Hematopoietic multipotent progenitor cell treated with erythropoietin and hydrocortisone succinate and interleukin-3 and kit ligand, for 15 days (in vitro differentiated cells): ENCODE measurements around the gene BCL2L15.
"Not testable (repeated sequence)": the region's sequence is repeated elsewhere in the genome, so short reads cannot be mapped to it uniquely, and the experiment has no call there.

Experiments
- DNase-seq: peaks from one replicate; pipeline ENCODE4 v3.0.0-alpha.2; 2015; ENCODE audit warnings: low spot score

BCL2L15 gene

DNA sequence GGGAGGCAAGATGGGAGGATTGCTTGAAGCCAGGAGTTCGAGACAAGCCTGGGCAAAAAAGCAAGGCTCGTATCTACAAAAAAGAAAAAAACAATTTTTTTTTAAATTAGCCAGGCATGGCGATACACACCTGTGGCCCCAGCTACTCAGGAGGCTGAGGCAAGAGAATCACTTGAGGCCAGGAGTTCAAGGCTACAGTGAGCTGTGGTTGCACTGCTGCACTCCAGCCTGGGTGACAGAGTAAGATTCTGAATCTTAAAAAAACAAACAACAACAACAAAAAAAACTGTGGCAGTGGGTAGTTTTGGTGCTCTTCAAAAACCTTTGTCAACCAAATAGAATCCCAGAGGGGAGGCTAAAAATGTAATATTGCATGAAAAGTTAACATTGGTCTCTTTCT is 16.6 kb downstream of the BCL2L15 start:
- DNase-seq = no peak

DNA sequence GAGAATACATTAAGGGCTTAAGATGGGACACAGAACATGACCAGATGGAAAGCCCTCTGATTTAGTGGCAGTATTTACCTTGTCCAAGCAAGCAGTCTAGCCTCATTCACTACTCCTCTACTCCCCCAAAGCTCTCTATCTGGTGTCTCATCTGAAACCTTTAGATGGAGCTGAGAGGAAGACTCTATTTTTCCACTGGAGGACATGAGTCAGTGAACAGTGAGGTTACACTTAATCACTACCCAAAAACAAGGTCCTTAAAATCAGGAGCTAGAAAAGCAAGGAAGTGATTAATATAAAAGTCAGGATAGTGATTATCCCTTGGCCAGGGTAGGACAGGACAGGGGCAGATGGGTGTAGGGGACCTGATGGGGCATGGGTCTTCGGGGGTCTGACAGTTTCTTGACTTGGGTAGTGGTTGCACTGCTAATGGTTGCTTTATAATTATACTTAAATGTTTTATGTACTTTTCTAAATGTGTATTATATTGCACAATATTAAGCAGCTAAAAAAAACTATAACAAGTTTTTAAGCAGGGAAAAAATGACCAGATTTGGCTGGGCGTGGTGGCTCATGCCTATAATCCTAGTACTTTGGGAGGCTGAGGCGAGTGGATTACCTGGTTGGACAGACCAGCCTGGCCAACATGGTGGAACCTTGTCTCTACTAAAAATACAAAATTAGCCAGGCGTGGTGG is 18.8 kb downstream of the BCL2L15 start:
- no peak for DNase-seq

DNA sequence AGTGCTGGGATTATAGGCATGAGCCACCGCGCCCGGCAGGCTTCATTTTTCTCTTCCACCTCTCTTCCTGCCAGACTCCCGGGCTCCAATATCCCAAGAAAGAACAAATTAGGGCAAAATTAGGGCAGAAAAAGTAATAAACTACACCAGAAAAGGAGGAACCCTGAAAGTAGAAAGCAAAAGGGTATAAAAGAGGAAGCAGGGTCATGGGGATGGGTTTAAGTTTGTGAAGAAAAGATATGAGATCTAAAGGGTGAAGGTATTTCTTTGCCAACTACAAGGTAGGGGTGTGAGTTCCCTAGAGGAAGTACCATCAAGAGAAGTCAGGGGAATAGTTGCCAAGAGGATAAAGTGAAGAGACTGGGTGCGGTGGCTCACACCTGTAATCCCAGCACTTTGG is 25.7 kb downstream of the BCL2L15 start:
- no peak for DNase-seq

DNA sequence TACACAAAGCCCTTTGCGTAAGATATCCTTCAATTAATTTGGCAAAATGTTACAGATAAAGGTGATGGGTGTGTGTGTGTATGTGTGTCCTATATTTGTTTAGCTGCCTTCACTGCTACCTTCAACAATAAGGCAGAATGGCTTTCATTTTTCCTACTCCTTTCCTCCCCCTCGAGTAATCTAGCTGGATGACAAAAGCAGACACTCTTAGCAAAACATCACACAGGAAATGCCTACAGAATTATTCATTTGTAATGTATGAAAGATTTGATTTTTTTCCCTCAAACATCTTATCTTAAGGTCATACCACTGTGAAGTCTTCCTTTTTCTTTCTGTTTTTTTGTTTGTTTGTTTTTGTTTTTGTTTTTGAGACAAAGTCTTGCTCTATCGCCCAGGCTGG is 26.5 kb downstream of the BCL2L15 start:
- no peak for DNase-seq

DNA sequence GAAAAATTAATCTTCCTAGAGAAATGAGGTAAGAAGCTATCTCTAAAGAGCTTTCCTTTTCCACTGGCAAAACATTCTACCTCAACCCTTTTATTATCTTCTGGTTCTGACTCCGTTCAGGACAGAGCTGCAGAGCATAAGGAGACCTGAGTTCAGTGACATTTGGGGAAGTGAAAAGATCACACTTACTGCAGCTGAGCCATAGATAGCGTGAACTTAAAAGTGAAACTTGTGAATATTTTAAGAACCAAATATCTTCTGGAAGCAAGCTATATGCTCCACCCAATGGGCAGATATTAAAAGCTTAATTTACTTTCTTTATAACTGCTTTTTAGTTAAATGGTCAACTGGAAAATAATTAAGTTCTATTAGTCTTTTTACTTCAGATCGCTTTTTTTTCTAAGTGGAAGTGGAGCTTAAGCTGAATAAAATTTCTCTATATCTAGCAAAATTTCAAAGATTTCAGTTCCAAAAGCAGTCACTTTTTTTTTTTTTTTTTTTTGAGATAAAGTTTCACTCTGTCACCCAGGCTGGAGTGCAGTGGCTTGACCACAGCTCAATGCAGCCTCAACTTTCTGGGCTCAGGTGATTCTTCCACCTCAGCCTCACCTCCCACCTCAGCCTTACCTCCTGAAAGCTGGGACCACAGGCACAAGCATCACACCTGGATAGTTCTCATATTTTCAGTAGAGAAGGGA is 27.8 kb downstream of the BCL2L15 start:
- DNase-seq = peak; percentile 47

DNA sequence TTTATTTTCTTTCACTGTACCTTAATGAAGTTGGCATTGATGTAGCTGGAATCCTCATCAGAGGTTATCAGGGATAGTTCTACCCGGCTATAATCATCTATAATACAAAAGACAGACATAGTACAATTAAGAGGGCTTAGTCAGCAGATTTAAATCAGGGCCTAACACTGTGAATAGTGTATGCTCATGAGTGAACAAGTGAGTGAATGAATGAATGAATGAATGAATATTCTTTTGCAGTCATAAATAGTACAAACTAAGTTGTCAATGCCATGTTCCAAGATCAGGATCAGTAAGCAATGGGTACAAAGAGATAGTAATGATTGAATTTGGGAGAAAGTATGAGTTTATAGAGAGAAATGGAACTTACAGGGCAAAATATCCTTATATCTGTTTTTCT is 28.4 kb downstream of the BCL2L15 start:
- no peak for DNase-seq

DNA sequence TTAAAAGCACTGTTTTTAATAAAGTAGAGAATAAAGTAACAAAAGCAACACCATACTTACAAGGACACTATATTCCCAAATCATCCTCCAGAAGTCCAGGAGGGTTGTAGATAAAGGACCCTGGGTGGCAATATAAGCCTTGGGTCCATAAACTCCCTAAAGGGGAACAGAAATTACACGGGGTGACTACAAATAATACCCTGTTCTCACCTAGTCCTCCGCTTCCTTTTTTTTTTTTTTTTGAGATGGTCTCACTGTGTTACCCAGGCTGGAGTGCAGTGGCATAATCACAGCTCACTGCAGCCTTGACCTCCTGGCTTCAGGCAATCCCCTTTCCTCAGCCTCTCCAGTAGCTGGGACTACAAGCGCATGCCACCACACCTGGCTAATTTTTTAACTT is 29.0 kb downstream of the BCL2L15 start:
- DNase-seq = no peak

DNA sequence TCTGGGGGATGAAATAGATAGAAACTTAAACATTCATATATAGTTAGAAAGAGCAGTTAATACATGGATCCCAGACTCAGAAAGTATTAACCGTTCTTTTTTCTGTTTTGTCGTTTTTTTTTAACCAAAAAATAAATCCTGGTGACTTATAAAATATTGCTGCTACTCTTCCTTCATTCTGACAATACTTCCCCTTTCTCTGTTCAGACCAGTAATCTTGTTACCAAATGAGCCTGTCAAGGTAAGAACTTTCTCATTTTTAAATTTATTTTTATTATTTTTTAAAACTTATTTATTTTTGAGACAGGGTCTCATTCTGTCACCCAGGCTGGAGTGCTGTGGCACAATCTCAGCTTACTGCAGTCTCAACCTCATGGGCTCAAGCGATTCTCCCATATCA is 29.6 kb downstream of the BCL2L15 start:
- no peak for DNase-seq

DNA sequence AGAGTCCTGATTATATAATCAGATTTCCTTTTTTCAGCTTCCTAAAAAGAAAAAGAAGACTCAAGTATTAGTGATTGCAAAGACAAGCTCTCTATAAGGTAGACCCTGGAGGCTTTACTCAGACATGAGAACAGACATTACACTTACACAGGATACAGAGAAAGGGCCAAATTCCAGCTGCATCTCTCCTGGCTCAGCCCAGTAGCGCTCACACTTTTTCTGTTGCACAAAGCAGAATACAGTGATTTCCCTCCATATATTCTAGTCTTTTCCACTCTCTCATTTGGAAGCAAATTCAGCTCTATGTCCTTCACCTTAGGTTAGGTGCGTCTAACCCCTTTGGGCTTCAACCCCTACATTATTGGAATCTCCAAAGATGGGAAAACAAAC is 31.0 kb downstream of the BCL2L15 start:
- DNase-seq = no peak

DNA sequence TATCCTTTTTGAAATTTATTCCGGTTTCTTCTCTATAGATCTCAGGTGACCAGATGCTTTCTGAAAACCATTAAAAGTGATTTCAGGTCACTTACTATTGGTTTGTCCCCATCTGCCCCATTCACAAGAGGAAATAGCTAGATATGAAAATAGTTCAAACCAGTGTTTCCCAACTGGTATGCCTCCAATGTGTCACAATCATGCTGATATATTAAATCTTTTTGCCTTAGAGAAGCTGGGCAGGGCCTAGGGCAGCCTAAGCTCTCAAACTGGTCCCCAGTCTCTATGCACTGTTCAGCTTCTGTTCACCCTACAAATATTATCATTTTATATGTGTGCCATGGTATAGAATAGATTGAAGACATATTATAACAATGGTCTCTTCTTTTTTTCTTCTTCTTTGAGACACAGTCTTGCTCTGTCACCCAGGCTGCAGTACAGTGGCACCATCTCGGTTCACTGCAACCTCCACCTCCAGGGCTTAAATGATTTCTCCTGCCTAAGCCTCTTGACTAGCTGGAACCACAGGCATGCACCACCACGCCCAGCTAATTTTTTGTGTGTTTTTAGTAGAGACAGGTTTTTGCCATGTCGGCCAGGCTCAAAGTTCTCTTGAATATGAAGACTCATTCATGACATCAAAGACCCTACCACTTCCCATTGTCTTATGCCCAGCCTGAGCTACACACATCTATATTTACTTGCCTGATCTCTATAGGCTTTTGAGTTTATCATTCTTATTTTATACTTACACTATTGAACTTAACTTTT is 31.6 kb downstream of the BCL2L15 start:
- no peak for DNase-seq

DNA sequence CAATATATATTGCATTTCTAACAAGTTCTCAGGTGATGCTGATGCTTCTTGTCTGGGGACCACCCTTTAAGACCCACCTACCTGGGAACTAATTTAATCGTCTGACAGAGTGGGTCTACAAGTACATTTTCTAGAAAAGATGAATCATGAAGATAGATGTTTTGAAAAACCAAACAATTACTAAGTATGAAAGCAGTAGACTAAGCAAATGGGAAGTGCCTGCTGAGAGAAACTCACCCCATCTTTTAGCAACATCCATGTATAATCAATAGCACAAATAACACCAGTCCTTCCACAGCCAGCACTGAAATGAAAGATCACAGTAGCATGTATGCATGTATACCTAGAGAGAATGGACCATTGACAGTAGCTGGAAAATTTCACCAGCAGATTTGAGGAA is 33.1 kb downstream of the BCL2L15 start:
- no peak for DNase-seq

DNA sequence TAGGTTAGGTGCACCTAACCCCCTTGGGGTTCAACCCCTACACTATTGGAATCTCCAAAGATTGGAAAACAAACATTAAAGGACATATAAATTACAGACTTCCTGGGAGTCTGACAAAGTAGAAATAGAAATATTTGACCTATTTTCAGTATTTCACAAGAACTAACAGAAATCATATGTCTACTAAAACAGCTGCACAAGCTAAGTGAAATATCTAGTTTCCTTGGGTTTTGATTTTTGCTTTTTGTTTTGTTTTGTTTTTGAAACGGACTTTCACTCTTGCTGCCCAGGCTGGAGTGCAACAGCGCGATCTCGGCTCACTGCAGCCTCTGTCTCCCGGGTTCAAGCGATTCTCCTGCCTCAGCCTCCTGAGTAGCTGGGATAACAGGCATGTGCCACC is 34.7 kb downstream of the BCL2L15 start:
- DNase-seq = not testable (repeated sequence)

DNA sequence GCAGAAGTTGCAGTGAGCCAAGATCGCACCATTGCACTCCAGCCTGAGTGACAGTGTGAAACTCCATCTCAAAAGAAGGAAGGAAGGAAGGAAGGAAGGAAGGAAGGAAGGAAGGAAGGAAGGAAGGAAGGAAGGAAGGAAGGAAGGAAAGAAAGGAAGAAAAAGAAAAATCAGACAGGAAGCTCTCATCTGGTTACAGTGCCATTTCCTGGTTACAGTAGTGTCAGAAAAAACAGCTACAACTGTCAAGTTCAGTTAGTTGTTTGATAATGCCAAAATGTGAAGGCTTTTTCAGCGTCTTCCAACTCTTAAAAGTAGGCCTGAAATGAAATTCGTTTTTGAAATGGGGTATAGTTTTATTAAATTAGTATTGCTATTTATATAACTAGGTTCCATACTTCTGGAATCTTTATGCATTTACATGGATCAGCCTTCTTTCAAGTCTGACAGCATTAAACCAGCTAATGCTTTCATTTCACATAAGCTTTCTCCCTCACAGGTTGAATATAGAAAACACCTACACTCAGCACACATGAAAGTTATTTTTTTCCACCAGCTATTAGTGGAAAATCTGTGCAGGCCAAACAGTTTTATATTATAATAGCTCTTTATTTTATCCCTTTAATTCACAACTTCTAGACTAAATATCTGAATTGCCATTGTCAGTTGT is 37.1 kb downstream of the BCL2L15 start:
- DNase-seq = no peak

DNA sequence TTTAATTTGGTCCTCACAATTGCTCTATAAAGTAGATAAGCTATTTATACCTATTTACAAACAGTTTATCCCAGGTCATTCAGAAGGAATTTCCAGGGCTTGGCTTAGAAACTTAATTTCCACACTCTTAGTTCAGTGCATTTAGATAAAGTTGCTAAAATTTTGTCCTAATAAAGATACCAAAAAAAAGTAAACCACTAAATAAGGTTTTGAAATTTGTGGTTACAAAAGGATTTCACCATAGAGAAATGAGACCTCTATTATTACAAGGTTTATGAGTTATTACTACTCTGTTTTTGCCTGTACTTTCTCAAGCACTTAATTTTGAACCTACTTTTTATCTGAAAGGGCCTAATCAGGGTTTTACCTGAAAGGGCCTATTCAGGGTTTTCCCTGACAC is 38.3 kb downstream of the BCL2L15 start:
- no peak for DNase-seq

DNA sequence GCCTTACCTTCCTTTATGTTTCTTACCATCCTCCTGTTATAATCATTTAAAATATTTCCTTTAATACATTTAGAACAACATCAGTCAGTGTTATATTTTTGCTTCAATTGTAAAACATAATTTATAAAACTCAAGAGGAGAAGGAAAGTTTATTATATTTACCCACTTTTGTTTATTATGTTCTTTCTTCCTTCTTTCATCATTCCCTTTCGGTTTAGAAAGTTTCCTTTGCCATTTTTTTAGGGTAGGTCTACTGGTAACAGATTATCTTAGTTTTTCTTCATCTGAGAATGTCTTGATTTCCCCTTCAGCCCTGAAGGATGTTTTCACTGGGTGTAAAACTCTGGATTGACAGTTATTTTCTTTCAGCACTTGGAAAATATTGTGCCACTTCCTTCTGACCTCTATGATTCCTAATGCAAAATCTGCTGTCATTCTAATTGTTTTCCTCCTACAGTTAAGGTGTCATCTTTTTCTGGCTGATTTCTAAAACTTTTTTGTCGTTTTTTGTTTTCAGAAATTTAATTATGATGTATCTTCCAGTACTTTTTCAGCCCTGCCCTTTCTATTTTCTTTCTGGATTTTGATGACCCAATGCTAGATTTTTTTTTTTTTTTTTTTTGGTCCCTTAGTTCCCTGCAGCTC is 40.9 kb downstream of the BCL2L15 start:
- no peak for DNase-seq

DNA sequence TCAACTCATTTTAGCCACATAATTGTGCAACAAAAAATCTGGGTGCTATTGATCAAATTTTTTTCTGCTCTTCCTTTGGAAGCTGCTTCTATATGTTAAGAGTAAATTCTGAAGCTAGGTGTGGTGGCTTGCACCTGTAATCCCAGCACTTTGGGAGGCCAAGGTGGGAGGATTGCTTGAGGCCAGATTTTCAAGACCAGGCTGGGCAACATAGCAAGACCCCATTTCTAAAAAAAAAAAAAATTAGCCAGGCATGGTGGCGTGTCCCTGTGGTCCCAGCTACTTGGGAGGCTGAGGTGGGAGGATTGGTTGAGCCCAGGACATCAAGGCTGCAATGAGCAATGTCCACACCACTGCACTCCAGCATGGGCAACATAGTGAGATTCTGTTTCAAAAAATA is 50.8 kb downstream of the BCL2L15 start:
- DNase-seq = no peak

DNA sequence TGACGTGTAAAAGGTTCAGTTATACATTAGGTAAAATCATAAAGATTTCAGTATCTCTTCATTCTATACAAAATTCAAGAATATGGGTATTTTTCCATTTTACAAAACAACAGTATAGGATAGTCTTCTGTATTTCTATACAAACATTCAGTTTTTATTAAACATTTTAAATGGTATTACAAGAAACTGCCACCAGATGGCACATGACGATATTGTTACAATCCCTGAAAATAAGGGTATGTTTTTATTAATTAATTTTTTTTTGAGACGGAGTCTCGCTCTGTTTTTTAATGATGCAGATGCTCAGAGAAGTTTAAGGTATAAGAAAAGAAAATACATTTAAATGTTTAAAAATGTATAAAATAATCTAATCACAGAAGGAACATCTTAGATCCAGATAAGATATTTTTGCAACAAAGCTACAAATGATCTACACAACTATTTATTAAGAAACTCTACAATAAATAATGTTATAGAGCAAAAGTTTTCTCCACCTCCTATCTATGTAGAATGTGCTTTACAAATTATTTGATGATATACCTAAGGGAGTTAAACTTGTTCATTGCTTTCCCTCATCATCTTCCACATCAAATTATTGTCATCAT is 51.6 kb downstream of the BCL2L15 start:
- peak; percentile 79 for DNase-seq

DNA sequence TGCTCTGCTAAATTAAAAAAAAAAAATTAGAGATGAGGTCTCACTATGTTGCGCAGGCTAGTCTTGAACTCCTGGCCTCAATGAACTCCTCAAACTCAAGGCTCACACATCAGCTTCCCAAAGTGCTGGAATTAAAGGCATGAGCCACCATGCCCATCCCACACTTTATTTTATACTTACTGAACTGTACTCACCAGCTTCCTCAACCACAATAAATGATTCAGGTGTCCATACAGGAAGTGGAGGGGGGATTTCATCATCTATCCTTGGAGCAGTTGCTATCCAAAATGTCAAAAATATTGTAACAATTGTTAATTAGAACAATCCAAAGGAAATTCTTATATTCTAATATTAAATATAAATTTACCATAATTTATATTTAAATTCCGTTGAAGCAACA is 52.7 kb downstream of the BCL2L15 start:
- DNase-seq = no peak
